ENCODE data around the gene AP1M2.

DNA sequence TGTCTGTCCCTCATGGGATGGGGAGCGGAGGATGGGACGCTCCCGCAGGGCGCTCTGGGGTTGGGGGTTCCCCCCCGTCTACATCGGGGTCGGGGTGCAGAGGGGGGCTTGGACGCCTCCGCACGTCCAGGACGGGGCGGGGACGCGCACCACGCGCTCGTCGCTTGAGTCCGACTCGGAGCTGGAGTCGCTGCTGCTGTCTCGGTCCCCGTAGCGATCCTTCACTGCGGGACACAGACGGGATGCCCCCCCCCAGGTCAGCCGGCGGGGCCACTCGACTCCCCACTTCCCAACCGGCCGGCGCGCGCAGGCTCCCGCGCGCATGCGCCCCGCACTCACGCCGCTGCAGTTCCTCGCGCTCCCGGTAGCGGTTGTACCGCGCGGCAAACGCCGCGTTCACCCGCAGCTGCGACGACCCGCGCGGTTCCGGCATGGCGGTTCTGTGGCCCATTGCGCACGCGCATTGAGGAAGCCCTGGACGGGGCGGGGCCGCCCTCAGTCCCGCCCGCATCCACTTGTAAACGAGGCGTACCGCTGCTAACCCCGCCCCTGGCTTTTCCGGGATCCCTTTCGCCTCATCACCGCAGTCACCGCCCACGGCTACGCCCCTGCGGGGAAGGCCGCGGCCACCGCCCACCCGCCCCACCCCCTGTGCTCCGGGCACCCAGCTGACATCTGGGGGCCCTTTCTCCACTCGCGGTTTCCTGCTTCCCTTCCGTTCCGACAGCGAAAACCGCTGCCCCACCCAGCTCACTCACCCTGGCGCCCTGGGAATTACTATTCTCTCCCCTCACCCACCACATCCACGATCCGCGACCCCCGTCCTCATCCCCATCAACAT lies 21.3 kb downstream of the AP1M2 start, which contains the start of gene KRI1:
- TF ChIP-seq CTCF (IDR thresholded peaks at IDR 0.05; ENCODE audit: poor library complexity) (peak; percentile 24), EZH2 (IDR thresholded peaks at IDR 0.05; ENCODE audit: borderline replicate concordance) (no peak)

Measured in hepatocyte (in vitro differentiated cells).